ENCODE data around the gene PRRG4.
"Not testable (repeated sequence)": the region's sequence is repeated elsewhere in the genome, so short reads cannot be mapped to it uniquely, and the experiment has no call there.

Gene PRRG4

GRCh38 chr11:32819187-32819586 is 10.5 kb upstream of the PRRG4 start:
- no peak overlapping the region for H3K4me3 ChIP-seq (ENCODE audit: control insufficient read depth, low read depth, low read length)
- no peak for DNase-seq (ENCODE audit: low read depth)

DNA sequence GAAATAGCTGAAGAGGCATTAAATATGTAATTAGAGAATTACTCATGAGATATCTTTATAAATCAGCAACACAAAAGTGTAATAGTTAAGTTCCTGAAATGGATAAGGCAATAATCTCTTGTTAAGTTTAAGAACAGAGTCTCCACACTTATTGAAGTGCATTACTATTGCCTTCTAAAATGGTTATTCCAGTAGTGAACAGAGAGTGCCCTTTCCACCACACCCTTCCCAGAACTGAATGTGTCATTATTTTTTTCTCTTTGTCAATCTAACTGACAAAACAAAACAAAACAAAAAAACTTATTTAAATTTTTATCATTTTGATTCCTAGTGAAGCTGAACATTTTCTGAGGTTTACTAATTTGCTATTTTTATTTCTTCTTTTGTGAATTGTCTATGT is 9.2 kb upstream of the PRRG4 start:
- TF ChIP-seq CTCF (IDR thresholded peaks at IDR 0.05; ENCODE audit: control insufficient read depth, insufficient read depth, low read depth, low read length, missing control alignments): no peak
- no peak for DNase-seq (ENCODE audit: low read depth)
- H3K4me3 ChIP-seq (ENCODE audit: control insufficient read depth, low read depth, low read length): no peak overlapping the region

More at GRCh38 chr11:32819187-32819586, 10.5 kb upstream of the PRRG4 start:
- TF ChIP-seq CTCF (IDR thresholded peaks at IDR 0.05; ENCODE audit: control insufficient read depth, insufficient read depth, low read depth, low read length, missing control alignments): no peak

- no peak for TF ChIP-seq CTCF (IDR thresholded peaks at IDR 0.05; ENCODE audit: control insufficient read depth, insufficient read depth, low read depth, low read length, missing control alignments)
- H3K4me3 ChIP-seq (ENCODE audit: control insufficient read depth, low read depth, low read length): no peak overlapping the region
Observed at GRCh38 chr11:32821517-32821916, 8.2 kb upstream of the PRRG4 start.

GRCh38 chr11:32821917-32822560 is 7.7 kb upstream of the PRRG4 start:
- no peak for TF ChIP-seq CTCF (IDR thresholded peaks at IDR 0.05; ENCODE audit: control insufficient read depth, insufficient read depth, low read depth, low read length, missing control alignments)
- no peak overlapping the region for H3K4me3 ChIP-seq (ENCODE audit: control insufficient read depth, low read depth, low read length)
- no peak for DNase-seq (ENCODE audit: low read depth)

More at GRCh38 chr11:32821517-32821916, 8.2 kb upstream of the PRRG4 start:
- DNase-seq (ENCODE audit: low read depth): no peak

DNA sequence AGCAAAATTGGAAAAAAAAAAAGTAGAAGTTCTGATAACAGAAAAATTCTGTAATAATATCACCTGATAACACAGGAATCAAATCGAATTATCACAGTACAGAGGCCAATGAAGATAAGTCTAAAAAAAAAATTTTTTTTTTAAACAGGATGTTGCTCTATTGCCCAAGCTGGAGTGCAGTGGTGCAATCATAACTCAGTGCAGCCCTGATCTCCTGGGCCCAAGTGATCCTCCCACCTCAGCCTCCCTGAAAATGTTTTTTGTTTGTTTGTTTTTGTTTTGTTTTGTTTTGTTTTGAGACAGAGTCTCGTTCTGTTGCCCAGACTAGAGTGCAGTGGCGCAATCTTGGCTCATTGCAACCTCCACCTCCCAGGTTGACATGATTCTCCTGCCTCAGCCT is 6.1 kb upstream of the PRRG4 start:
- H3K4me3 ChIP-seq (ENCODE audit: control insufficient read depth, low read depth, low read length); DNase-seq (ENCODE audit: low read depth): not testable (repeated sequence)

GRCh38 chr11:32826113-32826512 is 3.6 kb upstream of the PRRG4 start:
- TF ChIP-seq CTCF (IDR thresholded peaks at IDR 0.05; ENCODE audit: control insufficient read depth, insufficient read depth, low read depth, low read length, missing control alignments): no peak
- DNase-seq (ENCODE audit: low read depth): no peak

DNA sequence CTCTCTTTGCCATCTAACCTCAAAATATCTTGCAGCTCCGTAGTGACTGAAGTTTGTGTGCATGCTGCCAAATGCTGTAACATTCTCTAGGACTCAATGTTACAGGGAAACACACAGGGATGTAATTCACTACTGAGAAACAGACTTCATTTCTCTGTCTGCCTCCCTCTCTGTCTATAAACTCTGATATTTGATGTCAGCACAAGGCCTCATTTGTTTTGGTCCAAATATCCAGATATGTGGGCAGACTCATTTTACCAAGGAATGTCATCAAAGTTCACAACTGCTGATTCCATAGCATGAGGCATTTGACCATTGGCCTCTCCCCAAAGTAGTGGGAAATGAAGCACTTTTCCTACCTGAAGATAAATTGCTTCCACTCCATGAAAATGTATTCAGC is 2.5 kb upstream of the PRRG4 start:
- no peak overlapping the region for H3K4me3 ChIP-seq (ENCODE audit: control insufficient read depth, low read depth, low read length)
- no peak for DNase-seq (ENCODE audit: low read depth)
- no peak for TF ChIP-seq CTCF (IDR thresholded peaks at IDR 0.05; ENCODE audit: control insufficient read depth, insufficient read depth, low read depth, low read length, missing control alignments)

More at GRCh38 chr11:32826113-32826512, 3.6 kb upstream of the PRRG4 start:
- H3K4me3 ChIP-seq (ENCODE audit: control insufficient read depth, low read depth, low read length): no peak overlapping the region

All from AG09309 (cell line).